Measurements from ENCODE around the gene LRCH4. TPM values are rescaled to one million over a fixed set of nuclear protein-coding genes. Genes with fewer than 3 reads are reported as not detected.
A peak's percentile ranks its signal among the peaks of the same experiment; 100 is the strongest.

Gene LRCH4
- total and polyA plus RNA-seq, 9 of the 15 experiments (the other 6 are each of a cell fraction or from before 2014, with no cell fraction given) = 0.06 to 63.3 (median 15.0) TPM

DNA sequence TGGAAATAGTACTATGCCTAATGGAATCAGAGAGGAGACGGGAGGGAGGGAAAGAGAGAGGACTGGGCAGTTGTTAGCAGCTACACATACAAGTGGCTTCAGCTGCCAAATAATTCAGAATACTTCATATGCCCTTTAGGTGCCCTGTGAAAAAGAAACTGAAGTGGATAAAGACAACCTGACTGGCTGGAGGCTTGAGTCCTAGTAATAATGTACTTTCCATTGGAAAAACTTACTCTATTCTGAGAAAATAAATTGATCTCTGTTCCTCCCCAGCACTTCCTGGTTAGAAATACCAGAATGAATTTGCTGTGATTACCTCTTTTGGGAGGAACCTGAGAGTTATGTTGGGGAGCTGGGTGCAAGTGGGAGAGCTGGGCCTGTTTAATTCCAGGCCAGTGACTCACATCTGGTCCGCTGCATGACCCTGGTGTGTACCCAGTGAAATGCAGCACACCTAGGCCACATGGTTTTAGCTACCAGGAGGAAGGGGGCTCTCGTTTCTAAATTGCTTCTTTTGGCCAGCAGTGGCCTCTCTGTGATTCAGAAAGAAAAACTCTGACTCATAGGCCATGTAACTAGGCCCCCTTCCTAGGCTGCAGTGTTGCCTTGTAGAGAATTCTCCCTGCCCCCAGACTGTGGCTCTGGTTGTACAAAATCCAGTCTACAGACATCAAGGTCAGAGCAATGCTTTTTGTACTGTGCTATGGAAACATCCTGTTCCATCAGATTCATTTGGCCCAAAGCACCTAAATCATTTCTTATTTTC is 40.4 kb downstream of the LRCH4 start (continued):
- TF ChIP-seq, protein P1, sequence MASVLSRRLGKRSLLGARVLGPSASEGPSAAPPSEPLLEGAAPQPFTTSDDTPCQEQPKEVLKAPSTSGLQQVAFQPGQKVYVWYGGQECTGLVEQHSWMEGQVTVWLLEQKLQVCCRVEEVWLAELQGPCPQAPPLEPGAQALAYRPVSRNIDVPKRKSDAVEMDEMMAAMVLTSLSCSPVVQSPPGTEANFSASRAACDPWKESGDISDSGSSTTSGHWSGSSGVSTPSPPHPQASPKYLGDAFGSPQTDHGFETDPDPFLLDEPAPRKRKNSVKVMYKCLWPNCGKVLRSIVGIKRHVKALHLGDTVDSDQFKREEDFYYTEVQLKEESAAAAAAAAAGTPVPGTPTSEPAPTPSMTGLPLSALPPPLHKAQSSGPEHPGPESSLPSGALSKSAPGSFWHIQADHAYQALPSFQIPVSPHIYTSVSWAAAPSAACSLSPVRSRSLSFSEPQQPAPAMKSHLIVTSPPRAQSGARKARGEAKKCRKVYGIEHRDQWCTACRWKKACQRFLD (CRISPR knock-in tag; IDR thresholded peaks at IDR 0.05) = no peak
- TF ChIP-seq MAFF (IDR thresholded peaks at IDR 0.05; ENCODE audit: low read length) (no peak), NR2C2 (CRISPR knock-in tag; IDR thresholded peaks at IDR 0.05) (no peak), NR2C2 (tag; IDR thresholded peaks at IDR 0.05) (0 out of 2 replicates have a peak, but pooled peaks have one; percentile 24), TGIF2 (CRISPR knock-in tag; IDR thresholded peaks at IDR 0.05) (no peak), CTBP1 (IDR thresholded peaks at IDR 0.05; ENCODE audit: borderline replicate concordance) (0 out of 2 replicates have a peak, but pooled peaks have one; percentile 10), ZNF324 (CRISPR knock-in tag; IDR thresholded peaks at IDR 0.05) (no peak), ELF1 (tag; IDR thresholded peaks at IDR 0.05) (peak; percentile 41; the same call in 1 of the 2 replicates), SUPT5H (IDR thresholded peaks at IDR 0.05) (no peak), ZNF143 (CRISPR knock-in tag; IDR thresholded peaks at IDR 0.05) (no peak)
- TF ChIP-seq, protein P2, sequence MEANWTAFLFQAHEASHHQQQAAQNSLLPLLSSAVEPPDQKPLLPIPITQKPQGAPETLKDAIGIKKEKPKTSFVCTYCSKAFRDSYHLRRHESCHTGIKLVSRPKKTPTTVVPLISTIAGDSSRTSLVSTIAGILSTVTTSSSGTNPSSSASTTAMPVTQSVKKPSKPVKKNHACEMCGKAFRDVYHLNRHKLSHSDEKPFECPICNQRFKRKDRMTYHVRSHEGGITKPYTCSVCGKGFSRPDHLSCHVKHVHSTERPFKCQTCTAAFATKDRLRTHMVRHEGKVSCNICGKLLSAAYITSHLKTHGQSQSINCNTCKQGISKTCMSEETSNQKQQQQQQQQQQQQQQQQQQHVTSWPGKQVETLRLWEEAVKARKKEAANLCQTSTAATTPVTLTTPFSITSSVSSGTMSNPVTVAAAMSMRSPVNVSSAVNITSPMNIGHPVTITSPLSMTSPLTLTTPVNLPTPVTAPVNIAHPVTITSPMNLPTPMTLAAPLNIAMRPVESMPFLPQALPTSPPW (CRISPR knock-in tag; IDR thresholded peaks at IDR 0.05) = peak; percentile 9; the same call in 1 of the 2 replicates
- TF ChIP-seq, protein P3, sequence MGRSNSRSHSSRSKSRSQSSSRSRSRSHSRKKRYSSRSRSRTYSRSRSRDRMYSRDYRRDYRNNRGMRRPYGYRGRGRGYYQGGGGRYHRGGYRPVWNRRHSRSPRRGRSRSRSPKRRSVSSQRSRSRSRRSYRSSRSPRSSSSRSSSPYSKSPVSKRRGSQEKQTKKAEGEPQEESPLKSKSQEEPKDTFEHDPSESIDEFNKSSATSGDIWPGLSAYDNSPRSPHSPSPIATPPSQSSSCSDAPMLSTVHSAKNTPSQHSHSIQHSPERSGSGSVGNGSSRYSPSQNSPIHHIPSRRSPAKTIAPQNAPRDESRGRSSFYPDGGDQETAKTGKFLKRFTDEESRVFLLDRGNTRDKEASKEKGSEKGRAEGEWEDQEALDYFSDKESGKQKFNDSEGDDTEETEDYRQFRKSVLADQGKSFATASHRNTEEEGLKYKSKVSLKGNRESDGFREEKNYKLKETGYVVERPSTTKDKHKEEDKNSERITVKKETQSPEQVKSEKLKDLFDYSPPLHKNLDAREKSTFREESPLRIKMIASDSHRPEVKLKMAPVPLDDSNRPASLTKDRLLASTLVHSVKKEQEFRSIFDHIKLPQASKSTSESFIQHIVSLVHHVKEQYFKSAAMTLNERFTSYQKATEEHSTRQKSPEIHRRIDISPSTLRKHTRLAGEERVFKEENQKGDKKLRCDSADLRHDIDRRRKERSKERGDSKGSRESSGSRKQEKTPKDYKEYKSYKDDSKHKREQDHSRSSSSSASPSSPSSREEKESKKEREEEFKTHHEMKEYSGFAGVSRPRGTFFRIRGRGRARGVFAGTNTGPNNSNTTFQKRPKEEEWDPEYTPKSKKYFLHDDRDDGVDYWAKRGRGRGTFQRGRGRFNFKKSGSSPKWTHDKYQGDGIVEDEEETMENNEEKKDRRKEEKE (IDR thresholded peaks at IDR 0.05; ENCODE audit: borderline replicate concordance in 1 of 2, control insufficient read depth in 1 of 2, low read depth in 2 of 2, low read length in 1 of 2) = no peak
- TF ChIP-seq, protein P4, sequence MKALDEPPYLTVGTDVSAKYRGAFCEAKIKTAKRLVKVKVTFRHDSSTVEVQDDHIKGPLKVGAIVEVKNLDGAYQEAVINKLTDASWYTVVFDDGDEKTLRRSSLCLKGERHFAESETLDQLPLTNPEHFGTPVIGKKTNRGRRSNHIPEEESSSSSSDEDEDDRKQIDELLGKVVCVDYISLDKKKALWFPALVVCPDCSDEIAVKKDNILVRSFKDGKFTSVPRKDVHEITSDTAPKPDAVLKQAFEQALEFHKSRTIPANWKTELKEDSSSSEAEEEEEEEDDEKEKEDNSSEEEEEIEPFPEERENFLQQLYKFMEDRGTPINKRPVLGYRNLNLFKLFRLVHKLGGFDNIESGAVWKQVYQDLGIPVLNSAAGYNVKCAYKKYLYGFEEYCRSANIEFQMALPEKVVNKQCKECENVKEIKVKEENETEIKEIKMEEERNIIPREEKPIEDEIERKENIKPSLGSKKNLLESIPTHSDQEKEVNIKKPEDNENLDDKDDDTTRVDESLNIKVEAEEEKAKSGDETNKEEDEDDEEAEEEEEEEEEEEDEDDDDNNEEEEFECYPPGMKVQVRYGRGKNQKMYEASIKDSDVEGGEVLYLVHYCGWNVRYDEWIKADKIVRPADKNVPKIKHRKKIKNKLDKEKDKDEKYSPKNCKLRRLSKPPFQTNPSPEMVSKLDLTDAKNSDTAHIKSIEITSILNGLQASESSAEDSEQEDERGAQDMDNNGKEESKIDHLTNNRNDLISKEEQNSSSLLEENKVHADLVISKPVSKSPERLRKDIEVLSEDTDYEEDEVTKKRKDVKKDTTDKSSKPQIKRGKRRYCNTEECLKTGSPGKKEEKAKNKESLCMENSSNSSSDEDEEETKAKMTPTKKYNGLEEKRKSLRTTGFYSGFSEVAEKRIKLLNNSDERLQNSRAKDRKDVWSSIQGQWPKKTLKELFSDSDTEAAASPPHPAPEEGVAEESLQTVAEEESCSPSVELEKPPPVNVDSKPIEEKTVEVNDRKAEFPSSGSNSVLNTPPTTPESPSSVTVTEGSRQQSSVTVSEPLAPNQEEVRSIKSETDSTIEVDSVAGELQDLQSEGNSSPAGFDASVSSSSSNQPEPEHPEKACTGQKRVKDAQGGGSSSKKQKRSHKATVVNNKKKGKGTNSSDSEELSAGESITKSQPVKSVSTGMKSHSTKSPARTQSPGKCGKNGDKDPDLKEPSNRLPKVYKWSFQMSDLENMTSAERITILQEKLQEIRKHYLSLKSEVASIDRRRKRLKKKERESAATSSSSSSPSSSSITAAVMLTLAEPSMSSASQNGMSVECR (CRISPR knock-in tag; IDR thresholded peaks at IDR 0.05) = no peak

Measured in K562 (cell line).